Measurements from ENCODE around the gene SLC22A4.

GRCh38 chr5:132256086-132256782 is 38.0 kb upstream of the SLC22A4 start:
- TF ChIP-seq CTCF (IDR thresholded peaks at IDR 0.05; ENCODE audit: low read depth, low read length), result no peak
- TF ChIP-seq MAX (IDR thresholded peaks at IDR 0.05; ENCODE audit: low read depth, low read length), result no peak
- TF ChIP-seq POLR2A (IDR thresholded peaks at IDR 0.05; ENCODE audit: extremely low read depth, insufficient read length), result no peak
- no peak for TF ChIP-seq MYC (IDR thresholded peaks at IDR 0.05; ENCODE audit: low read depth, low read length)

Measured in NB4 (cell line).